HG02852 (cell line): Measurements from ENCODE around the gene CREB5.

Source experiments
- ATAC-seq: cut with Tn5 transposase; IDR thresholded peaks from one replicate; pipeline ENCODE4 v1.9.1; 2021; ENCODE audit warnings: mild to moderate bottlenecking, moderate library complexity; ENCODE audit not compliant: unreplicated experiment

The CREB5 gene

DNA sequence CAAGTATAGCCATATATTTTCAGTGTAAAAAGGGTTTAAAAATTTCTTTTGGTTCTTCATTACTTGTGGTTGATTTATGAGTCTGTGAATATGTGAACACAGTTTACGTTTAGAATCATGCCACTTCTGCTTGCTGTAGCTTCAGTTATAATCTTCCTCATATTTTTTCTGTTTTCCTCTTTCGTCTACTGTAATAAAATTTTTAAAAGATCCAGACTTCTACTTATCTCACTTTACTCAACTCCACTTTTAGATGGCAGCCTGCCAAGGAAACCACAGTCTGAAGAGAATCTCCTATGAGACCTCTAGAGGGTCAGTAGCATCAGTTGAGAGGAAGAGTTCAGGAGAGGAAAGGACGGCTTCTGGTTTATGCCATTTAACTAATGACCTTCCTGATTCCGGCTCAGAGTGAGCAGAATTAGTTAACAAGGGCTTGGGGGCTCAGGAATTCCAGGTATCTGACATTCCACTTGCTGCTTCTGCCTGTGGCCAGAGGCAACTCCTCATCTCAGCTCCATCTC is 21.4 kb downstream of the CREB5 start:
- ATAC-seq: no peak

DNA sequence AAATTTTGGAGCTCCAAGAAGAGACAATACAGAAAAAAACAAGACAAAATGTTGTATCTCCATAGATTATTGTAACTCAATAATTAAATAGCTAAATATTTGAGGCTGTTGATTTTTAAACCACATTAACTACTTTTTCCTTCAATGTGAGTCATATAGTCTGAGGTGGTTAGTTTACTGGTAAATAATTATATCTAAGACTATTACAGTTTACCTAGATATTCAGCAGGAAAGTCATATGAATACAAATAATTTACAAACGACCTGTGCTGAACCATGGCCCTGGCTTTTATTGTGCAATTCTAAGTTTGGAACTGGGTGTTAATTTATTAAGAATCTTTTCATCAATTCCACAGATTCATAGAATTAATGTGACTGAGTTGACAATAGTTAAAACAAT is 22.2 kb downstream of the CREB5 start:
- ATAC-seq: no peak

DNA sequence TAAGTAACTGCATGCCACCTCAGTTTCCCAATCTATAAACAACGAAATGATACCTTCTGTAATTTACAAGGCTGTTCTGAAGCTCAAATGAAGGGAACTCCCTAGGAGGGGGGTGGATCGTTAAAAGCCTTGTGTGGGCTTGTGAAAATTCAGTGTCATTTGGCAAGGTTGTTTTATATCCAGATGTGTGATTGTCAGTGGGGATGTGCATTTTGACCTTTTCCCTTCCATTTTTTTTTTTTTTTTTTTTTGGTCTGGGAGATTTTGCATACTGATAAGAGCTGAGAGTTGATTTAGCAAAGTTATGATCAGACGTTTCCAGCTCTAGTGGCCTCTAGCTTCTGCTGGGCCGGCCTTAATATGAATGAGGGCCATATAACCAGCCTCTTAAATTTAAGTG is 22.8 kb downstream of the CREB5 start:
- no peak for ATAC-seq

DNA sequence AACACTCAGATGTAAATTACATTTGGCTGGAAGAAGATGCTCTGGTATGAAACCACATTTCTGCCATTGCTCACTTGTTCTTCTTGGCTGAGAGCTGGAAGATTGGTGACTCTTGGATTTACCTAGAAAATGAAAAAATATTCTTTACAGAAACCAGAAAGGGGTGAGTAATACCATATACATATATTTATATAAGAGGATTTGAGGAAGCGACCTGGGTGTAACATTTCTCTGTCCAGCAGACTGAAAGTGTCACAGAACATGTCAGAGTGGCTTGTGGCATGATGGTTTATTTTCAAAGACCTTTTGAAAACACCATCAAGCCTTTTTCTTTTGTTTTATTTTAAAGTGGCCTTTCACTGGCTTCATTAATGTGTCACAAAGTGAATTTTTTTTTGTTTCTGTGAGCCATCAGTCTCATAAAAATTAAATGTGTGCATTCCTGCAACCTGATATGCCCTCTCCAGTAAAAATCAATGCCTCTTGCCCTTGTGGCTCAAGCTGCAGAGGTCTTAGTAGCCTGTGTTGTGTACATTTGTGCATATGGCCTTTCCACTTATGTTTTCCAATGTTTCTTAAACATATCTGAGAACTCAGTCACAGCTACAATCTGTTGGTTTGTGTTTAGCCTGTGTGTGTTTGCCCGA is 23.5 kb downstream of the CREB5 start:
- no peak for ATAC-seq

DNA sequence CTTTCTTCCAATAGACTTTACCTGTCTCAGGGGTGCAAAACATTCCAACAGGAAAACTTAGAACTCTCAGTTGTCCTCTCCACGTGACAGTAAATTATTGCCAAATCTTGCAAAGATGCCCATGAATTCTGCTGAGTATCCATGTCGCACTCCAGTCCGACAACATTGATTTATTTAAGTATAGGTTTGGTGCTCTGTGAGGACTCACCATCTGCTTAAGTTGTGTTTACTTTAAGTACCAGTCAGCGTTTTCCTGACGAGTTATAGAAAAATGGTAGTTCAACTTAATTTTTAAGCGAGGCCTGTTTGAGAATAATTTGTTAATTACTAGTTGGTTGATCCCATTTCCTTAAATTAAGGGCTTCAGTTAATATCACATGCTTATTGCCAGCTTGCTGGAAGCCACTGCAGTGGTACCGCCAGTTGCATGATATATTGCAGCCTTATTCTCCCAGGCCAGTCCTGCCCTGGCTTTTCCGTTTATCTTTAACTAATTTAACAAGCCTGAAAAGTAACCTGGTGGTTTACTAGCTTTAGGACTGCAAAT is 27.8 kb downstream of the CREB5 start:
- ATAC-seq: no peak

DNA sequence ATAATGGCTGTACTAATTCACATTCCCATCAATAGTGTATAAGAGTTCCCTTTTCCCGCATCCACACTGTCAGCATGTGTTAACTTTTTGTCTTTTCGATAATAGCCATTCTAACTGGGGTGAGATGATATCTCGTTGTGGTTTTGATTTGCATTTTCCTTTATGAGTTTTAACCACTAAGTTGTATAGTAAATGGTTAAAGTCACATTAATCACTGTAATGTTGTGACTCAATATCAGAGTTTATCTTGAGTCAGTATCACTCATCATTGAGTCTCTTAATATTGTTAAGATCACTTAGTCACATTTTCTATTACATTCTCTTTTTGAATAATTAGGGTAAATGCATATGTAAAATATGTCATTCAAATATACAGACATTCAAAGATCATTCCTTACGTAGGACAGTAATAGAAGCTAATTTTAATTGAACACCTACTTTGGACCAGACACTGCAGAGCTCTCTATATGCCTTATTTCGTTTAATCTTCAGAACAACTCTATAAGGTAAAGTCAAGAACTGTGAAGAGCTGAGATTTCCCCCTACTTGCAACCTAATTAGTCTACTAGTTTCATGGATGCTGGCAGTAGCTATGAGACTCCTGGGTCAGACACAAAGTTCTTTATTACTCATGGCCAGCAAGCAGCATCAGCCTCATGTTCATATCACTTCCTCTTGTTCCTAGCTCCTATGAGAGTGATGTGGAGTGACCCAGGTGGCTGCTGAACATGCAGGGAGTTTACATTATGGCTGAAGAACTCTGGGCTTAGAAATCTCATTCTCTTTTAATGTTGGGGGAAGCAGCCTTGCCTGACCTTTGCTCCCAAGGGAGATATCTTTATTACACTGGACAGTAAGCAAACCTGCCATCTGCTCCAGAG is 30.5 kb downstream of the CREB5 start:
- no peak for ATAC-seq

DNA sequence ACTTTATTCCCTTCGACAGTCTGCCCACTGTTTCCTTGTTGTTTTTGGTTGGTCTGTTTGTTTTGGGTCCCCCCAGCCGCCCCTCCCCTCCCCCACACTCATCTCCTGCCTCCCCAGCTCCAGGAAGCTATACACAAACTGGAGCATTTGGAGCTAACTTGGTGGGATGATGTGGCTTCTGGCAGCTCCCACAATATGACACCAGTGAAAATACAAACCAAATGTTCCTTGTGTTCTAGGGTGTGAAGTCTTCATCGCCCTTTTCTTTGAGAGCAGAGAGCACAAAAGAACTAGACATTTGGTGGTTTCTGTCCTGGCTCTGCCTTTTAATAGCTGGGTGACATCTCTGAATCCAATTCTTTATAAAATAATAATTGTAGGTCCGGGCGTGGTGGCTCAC is 33.8 kb downstream of the CREB5 start:
- no peak for ATAC-seq

DNA sequence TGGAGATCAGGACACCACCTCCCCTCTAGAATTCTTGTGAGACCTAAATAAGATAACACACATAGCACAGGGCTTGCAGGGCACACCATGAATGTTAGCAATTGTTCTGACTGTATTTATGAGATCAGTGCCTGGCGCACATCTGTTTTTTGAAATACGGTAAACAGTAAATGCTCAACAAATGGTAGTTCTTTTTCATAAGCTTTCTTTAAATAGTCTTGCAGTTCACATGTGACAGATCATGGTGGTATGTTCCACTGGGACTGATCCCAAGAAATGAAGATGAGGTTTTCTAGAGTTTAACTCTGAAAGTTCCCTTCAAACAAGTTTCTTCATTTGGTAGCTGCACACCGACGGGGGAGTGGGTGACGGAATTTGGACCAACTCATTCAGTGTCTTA is 34.8 kb downstream of the CREB5 start:
- ATAC-seq: no peak

DNA sequence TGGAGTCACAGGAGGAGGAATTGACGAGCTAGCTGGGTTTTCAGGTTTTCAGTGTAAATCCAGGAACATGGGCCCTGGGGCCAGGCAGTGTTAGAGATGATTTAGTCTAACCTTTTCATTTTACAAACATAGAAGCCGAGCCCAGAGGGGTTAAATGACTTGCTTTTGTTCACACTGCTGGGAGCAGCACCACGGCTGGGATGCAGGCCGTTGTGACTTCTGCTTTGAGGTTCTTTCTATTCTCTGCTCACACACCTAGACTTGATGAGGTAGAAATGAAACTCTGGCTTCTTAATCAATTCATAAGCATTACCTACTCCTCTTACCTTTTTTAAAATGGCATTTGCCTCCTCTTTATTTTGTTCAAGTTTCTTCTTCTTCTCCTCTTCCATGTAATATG is 36.4 kb downstream of the CREB5 start:
- no peak for ATAC-seq

DNA sequence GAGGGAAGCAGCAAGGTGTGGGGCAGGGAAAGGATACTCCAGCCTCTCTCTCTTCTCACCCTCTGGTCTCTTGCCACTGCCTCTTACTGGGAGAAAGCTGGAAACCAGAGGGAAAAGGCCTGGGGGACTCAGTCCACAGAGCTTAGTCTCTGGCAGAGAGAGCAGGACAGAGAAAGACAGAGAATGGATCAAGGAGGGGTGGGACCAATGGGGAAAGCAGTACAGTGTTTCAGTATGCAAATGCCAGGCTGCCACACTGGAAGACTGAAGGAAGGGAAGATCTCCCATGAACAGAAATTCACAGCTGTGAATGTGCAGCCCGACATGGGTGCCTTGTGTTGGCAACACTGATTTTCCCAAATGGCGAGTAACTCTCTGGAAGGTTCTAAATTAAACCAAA is 40.4 kb downstream of the CREB5 start:
- no peak for ATAC-seq

DNA sequence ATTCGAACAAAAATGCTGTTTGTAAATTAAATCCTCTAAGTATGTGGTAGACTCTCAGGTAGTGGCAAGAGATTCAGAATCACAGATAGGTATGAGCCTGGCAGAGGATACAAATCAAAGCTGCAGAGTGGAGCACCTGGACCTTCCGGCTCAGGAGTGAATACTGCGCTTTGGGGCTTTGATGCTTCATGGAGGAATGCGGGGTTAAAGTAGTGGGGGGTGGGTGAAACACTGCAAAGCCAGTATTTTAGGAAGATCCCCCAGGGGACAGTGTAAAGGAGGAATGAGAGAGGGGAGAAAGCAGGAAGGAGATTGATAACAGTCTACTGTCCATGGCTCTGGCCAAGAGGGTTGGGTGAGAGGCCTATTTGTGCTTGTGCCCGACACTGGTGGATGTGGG is 43.2 kb downstream of the CREB5 start:
- no peak for ATAC-seq

DNA sequence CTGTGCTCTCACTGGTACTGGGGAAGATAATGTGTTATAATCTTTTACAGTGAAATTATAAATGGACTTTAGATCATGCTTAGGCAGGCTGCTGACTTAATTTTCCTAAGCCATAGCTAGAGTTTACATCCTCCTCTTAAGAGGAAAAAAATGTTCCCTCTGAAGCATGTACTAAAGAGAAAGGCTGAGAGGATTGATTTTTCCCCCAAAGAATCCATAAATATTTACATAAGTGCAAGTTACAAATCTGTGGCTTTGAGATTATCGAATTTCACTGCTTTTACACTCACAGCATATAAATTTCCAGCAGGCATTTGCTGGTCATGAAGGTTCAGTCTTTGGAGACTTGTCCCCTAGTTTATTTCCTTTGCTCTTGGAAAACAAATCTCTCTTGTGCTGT is 43.7 kb downstream of the CREB5 start:
- no peak for ATAC-seq

DNA sequence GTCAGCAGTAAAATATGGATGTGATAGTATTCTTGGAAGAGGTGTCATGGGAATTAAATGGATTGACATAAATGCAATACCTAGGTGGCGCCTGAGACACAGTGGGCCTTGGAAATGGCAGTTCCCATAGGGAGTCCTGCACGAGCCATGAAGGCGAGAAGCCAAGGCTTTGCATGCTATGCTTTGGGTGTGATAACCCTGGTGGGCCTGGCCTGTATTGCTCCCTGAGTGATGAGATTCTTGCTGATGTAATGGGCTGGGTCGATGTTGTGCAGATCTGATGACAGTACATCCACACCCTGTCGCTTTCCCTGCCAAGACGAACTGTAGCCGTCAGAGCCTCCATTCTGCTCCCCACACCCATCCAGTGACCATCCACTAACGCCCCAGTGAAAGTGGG is 46.4 kb downstream of the CREB5 start:
- no peak for ATAC-seq

DNA sequence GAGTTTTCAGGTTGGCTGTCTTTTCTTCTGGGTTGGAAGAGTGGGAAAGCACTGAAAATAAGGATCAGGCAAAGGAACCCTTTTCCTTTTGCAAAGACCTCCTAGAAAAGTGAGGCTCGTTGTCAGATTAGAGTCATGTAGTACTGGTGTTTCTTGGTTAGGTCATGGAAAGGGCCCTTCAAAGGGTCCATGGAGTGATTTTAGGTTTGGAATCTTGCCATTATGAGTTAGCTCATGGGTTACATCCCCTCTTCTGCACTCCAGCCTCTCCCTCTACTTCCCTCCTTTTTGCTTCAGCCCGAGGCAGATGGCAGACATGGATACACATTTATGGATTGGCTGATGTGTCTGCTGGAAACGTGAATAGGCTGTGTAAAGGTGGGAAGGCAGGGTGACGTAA is 47.0 kb downstream of the CREB5 start:
- ATAC-seq: no peak

DNA sequence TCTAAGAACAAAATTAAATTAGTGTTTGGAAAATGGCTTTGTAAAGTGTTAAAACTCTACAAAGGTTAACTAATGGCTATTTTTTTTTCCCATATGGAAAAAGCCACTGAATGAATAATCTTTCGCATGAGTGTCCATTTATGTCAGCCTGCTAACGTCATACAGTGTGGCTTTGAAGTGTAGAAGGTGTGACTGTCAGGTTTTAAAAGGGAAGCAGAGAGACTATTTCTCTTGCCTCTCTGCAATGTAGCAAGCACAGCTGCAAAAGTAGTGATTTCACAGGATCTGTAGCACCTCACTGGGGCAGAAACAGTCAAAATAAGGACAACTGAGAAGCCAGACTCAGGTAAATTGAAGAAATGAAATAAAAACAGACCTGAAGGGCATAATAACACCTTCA is 53.4 kb downstream of the CREB5 start:
- ATAC-seq: no peak

DNA sequence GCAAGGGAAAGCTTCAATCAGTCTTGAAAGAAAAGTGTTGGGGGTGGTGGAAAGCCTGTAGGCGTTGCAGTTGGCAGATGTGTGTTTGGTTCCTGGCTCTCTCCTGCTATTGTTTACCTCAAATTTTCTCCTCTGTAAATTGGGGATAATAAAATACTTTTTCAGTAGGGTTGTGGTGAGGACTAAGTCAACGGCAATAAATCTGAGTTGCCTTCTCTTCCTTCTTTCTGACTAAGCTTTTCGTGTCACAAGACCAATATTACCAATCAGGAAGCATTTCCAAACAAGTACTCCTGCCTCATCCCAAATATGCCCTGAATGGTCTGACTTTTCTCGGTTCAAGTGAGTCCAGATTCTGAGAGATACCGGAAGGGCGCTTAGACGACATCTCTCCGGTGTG is 54.0 kb downstream of the CREB5 start:
- no peak for ATAC-seq

DNA sequence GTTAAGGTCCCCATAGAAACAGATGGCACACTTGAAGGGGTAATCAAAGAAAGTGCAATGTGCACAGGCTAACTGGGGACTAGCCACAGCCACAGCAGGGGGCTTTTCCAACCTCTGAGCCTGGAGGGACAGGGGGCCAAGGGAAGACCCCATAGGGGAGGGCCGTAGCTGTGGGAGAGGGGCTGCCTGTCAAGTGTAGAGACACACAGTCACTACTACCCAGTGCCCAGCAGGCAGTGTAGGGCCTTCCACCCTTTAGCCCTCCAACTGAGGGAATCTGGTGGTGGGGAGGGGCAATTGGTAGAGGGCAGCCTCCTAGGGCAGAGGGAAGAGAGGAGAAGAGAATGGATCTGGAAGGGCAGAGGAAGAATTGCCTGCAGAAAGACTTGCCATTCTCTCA is 54.6 kb downstream of the CREB5 start:
- no peak for ATAC-seq

DNA sequence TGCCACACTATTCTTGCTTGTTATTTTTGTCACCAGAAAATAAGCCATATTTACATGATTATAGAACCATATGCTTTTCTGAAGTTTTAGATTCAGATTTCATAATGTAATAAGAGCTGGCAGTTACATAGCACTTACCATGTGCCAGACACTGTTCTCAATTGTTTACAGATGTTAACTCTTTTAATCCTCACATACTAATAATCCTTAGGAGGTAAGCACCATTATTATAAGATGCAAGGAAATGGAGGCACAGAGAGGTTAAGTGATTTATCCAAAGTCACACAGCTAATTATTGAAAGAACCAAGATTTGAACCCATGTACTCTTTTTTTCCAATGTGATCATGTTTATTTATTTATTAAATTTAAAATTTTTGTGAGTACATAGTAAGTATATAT is 57.2 kb downstream of the CREB5 start:
- ATAC-seq: no peak

DNA sequence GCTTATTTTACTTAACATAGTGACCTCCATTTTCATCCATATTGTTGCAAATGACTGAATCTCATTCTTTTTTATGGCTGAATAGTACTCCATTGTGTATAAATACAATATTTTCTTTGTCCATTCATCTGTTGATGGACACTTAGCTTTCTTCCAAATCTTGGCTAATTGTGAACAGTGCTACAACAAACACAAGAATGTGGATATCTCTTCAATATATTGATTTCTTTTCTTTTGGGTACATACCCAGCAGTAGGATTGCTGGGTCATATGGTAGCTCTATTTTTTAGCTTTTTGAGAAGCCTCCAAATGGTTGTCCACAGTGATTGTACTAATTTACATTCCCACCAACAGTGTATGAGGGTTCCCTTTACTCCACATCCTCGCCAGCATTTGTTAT is 58.0 kb downstream of the CREB5 start:
- no peak for ATAC-seq

DNA sequence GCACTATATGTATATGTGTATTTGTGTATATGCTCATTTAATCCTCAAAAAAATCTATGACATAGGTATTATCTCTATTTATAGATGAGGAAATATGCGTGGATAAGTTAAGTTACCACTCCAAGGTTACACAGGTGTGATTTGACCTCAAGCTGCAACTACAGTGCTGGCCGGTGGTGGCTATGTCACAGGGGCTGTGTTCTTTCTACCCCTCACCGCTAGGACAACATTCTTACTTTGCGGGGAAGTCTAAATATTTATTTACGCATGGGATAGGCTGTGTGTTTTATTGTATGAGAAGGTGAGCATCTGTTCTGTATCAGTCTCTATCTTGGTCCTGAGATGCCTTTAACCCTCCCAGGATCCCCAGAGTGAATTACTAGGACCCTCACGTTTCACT is 60.0 kb downstream of the CREB5 start:
- no peak for ATAC-seq

DNA sequence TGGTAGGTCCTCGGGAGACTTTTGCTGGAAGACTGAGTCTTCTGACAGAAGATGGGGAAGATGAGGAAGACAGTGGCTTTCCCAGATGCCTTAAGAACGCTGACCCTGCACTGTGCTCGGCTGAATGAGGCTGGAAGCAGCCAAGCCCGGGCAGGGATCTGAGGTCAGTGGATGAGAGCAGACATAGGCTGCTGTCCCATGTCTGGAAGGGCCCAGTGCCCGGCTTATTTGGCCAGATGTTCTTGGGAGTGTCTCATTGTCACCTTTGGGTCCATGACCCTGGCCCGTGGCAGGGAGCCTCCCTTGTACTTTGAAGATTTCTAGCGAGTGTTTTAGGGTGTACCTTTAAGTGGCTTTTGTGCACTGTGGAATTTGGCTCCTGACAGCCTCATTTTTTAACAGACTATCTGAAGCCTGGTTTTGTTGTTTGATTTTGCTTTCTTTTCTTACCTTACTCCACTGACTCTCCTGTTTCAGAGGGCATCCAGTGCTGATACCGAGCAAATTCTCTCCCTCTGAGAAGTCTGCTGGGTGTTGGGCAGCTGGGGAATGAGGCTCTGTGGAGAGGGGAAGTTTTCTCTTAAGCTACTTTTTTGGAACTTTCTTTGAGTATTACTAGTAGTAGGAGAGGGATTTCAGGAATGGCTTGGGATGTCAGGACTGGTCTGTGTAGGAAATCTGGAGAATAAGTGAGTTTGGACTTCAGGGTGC is 61.4 kb downstream of the CREB5 start:
- no peak for ATAC-seq

DNA sequence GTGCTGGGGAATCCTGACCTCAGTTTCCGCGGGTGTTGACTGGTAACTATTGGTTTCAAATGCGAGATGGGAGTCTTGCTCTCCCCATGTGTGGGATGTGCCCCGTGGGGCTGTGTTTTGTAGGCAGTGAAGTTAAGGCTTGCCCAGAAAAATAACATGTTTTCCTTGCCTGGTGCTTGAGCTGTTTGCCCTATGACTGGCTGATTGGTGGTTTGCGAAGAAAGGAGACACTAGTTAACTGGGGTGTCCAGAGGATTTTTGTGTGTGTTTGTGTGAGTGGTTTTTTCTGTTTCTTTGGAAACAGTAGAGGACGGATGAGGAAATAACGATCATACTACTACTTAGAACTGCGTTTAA is 61.9 kb downstream of the CREB5 start:
- ATAC-seq: no peak
